Middle frontal gyrus (tissue), 1 donor: Measurements from ENCODE around the gene FCHSD2.
A peak's percentile ranks its signal among the peaks of the same experiment; 100 is the strongest.
"Not testable (repeated sequence)": the region's sequence is repeated elsewhere in the genome, so short reads cannot be mapped to it uniquely, and the experiment has no call there.

Source experiments
- DNase-seq: peaks from one replicate; pipeline ENCODE4 v3.0.0-alpha.2; 2015; ENCODE audit warnings: low spot score; ENCODE audit errors: extremely low spot score

Gene FCHSD2

DNA sequence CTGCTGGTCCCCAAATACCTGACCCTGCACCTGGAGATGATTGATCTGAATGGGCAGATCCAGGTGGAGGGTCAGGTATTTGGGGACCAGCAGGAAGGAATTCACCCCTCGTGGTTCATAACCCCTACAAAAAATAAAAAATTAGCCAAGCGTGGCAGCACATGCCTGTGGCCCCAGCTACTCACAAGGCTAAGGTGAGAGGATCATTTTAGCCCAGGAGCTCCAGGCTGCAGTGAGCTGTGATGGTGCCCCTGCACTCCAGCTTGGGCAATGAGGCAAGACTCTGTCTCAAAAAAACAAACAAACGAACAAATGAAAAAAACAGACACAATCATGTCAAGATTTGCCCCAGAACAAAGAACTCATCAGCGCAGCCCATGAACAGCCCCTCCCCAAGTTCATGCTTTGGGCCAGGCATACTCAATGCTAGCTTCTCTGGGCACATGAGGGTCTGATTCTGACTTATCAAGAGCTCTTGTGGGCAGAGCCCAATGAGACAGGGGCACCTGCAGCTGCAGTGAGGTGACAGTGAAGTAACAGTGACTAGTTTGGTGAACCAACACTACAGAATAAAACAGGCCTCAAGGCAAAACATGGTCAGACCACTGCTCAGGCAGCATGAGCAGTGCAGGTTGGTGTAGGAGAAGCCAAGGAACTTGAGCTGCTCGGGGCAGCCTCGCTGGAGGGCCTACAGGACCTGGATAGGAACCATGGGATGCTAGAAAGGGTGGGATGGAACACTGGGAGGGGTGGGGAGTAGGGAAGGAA, 10.2 kb upstream of the FCHSD2 start:
- no peak for DNase-seq

DNA sequence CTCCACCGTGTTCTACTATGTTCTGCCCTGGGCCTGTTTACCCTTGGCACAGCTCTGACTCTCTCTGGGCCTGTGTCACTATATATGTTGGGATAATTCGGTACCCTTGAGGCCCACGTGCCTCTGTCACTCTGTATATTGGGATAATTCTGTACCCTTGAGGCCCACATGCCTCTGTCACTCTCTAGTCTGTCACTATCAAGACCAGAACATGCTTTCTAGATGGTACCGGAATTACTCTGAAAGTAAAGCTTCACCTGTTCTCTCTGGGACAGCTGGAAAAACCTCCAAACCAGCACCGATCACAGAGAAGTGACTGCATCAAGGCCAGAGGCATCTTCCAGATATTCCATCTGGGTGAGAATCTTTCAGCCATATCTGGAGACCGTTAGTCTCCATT, 9.3 kb upstream of the FCHSD2 start:
- DNase-seq: no peak

DNA sequence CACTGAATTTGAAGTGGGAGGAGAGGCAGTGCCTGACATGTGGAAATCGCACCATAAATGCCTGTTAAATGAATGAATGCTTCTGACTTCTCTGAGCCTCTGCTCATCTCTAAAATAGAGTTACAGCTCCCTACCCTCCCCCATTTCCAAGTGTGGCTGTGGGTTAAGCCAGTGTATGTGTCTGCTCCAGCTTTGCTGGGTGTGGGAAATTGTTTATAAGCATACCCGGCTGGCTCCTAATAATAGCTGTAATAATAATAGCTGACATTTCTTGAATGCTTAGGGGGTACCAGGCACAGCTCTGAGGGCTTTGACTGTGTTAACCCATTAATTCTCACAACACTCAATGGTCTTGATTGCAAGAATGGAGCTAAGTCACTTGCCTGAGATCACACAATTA, 7.0 kb upstream of the FCHSD2 start:
- no peak for DNase-seq

DNA sequence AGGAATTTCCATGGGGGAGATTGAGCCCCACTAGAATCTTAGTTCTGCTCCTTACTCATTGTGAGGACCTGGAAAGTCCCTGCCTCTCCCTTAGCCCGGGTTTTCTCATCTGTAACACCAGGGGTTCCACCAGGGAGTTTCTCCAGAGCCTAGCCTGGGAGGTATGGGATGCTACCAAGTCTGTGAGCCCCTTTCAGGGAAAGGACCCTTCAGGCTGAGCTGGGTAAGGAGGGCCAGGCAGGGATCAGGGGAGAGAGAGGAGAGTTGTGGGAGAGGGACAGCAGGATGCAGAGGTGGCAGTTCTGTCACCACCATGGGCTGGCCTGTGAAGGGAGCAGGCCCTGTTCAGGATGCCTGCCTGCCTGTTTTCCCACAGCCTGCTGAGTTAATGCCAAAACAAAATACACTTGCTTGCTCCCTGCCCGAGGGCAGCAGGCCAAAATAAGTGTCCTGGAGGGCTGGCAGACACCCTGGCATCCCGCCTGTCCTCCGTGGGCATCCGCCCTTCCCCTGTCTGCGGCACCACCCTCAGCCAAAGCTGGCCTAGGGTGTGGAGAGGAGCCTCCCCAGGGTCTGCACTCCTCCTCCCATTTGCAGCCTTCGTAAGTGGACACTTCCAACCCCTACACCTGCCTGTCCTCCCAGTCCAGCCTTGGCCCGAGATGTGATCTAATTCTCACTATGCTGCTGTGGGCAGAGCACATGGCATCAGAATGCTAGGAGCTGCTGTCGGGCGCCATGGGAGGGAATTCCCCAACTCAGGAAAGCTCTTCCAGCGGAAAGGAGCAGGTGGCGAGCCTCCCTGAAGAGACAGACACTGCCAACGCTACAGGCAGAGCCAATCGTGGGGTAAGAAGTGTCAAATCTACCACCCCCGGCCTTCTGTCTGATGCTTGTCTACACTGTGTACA, 5.9 kb upstream of the FCHSD2 start:
- DNase-seq: peak; percentile 49

DNA sequence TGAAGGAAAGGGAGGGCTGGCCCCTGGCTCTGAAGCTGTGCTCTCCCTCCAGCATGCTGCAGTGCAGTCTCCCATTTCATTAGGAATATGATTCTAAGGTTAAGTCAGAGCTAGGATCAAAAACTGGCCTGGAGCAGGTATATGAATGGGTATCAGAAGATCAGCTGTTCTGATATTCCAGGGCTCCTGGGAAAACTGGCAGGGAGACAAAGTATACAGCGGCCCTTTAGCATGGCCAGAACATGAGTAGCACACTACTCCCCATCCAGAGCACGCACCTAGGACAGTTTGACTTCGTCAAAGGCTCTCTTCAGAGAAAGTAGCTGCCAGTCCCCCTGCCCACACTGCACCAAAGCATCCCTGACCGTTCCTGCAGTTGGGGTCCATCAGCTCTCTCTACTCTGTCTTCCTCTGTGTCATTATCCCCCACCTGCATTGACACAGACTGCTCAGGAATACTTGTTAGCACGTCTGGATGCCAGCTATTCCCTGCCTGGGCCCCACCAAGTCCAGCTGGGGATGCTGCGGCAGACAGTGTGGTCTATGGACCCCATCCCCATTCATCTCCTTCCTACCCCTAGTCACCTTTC, 4.0 kb upstream of the FCHSD2 start:
- no peak for DNase-seq

DNA sequence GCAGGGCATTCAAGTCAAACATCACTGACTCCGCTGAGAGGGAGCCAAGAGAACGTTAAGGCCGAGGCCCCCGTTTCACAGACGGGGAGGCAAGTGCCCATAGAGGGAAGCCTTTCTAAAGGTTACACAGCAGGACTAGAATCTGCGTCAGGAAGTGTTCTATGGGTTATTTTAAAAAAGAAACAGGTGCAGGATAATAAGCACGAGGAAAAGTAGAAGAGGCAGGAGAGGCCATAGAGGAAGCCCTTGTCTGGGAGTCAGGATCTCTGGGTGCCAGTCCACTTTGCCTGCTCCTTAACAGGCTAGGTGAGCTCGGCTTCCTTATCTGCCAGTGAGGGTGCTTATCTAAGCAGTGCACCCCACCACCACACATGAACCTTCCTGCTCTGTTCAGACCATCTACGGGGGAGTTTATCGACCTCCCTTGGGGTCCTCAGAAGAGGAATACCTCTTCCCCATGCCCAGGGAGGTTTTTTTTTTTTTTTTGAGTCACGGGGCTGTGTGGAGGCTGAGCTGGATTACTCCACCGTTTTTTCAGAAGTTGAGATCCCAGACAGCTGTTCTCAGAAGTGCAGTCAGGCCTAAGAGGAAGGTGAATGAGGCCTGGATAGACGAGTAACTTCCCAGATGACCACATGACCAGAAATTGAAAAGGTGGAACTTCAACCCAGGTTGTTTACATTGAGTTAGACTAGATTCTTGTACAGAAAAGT, 1.2 kb upstream of the FCHSD2 start:
- no peak for DNase-seq

DNA sequence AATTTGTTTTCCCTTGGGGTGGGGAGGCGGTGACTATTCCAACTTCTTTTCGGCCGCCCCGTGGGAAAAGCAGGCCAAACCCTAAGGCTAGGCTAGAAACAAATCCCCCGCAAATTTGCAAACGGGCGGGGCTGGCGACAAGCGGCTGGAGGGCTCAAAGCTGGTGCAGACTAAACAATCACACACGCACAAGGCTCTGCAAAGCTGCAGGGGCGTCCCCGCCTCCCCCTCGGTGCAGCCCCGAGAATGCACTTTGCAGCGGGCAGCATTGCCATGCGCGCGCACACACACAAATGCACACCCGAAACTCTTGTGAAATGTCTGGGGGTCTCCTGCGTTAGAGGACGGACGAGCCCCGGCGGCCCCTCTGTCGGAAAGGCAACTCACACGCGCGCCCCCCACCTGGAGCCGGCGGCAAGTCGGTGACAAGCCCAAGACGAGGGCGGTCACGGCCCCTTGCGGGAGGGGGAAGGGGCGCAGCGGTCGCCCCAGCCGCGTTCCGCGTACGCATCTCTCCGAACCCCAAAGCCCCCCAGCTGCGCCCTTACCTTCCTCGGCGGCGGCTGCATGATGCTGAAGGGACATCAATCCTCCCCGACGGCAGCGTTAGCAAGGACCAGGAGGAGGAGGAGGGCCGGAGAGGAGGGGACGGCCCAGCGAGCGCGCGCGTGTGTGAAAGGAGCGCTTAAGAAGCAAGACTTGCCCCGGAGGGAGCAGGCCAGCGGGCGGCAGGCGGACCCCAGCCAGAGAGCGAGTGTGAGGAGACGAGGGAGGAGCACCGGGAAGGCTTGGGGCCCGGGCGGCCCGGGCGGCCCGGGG, 600 bp downstream of the FCHSD2 start:
- DNase-seq: no peak

DNA sequence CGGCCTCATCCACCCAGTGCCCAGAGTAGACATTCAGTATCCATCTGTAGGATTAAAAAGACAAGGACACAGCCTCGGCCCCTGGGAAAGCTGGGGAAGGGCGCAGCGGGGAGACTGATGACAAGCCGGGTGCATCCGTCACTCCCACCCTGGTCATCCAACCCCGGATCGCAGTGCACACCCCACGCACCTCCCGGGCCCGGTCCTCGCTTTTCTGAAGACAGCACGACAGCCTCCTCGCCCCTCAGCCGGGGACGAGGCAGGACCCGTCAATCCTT, 1.1 kb downstream of the FCHSD2 start:
- no peak for DNase-seq

DNA sequence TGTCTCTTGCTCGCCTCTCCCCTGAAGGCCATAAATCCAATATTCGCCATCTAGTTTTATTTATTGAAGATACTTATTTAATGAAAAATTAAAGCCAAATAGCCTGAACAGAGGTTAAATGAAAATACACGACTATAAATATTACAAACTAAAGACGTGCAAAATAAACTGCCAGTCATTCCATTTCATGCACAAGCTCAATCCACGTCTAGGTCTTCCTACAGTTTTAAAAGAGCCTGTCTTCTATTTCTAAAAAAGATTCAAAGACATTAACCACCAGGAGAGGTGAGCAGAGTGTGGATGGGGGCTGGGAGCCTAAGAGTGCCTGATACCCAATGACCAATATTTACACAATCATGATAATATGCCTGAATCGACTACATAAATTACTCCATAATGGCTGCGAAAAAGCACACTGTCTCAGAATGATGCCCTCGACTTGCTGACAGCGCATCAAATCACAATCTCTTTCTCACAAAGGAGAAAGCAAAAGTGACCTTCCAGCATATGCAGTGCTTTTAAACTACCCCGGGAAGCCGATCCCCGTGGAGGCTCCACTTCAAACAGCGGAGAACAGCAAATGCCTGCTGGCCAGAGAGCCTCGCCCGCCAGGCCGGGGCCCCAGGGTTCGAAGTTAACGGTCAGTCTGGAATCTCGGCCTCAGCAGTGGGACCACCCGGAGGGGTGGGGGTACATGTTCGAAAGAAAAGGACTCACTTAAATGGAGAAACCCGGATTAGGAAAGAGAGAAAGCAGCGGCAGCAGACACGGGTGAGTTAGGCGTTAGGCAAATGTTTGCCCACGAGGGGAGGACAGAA, 1.7 kb downstream of the FCHSD2 start:
- no peak for DNase-seq

DNA sequence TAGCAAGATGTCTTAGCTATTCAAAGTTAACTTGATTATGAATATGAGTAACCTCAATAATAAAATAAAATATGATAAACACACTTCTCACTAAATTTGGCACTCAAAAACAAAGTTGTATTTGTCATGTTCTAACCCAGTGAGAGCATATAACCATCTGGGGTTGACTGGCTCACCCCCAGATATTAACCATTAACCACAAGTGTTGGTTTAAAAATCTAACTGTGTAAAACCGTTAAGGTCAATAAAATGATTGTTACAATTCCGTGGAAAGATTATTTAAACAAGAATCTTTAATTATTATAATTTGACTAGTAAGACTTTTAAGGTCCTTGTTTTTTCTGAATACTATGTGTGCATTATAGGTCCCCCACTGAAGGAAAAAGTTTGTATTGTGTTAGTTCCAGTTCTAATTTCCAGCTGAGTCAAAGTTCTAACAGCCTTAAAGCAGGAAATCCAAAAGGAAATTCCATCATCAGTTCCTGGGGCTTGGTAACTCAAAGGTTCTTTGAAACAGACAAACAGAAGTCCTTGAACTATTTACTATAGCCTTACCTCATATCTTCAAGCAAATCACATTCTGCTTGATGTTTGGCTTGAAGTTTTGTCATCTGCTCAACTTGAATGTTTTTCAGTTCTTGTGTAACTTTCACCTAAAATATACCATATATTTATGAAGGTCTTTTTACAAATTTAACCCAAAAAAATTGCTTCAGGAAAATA, 2.5 kb downstream of the FCHSD2 start:
- DNase-seq: no peak

DNA sequence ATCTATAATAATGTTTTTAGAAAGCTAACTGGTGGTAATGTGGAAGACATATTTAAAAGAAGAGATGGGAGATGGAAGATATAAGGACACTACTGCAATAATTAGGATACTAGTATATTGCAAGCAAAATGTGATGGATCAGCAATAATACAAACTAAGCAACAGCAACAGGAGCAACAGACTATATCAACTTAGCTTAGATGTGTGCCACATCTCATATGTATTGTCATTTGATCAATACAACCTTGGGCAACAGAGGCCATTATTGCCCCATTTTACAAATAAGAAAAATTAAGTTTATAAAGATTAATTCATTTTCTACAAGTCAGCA, 4.2 kb downstream of the FCHSD2 start:
- DNase-seq: no peak

DNA sequence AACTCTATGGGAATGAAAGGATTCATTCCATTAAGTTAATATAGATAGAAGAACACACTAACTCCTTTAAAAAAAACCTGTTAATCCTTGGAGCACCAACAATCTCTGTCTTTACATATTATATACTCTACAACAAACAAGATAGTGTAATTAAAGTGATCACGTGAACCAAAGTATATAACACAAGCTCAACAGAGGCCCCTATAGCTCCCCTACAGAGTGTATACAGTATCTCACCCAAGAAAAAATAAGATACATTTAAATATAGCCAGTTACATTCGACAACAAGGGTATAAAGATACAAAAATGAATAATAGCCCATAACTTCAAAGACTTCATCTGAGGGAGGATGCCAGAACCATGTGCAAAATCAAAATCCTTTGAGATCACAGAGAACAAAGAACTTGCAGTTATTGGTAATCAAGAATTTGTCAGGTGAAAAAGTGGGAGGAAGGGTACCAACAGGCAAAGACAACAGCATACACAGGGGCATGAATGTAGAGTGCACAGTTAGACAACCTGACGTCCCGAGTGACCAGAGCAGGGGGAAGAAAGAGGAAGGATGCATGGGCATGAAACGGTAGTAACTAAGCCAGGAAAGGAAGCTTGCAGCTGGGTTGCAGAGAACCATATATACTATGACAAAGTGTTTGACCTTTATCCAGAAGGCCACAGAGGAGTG, 4.7 kb downstream of the FCHSD2 start:
- DNase-seq: no peak

DNA sequence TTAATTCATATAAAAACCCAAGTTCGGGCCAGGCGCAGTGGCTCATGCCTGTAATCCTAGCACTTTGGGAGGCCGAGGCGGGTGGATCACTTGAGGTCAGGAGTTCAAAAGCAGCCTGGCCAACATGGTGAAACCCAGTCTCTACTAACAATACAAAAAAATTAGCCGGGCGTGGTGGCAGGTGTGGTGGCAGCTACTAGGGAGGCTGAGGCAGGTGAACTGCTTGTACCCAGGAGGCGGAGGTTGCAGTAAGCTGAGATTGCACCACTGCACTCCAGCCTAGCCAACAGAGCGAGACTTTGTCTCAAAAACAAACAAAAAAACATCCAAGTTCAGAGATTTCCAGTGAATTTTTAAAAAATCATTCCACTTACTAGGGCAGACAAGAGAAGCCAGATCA, 5.4 kb downstream of the FCHSD2 start:
- not testable (repeated sequence) for DNase-seq

DNA sequence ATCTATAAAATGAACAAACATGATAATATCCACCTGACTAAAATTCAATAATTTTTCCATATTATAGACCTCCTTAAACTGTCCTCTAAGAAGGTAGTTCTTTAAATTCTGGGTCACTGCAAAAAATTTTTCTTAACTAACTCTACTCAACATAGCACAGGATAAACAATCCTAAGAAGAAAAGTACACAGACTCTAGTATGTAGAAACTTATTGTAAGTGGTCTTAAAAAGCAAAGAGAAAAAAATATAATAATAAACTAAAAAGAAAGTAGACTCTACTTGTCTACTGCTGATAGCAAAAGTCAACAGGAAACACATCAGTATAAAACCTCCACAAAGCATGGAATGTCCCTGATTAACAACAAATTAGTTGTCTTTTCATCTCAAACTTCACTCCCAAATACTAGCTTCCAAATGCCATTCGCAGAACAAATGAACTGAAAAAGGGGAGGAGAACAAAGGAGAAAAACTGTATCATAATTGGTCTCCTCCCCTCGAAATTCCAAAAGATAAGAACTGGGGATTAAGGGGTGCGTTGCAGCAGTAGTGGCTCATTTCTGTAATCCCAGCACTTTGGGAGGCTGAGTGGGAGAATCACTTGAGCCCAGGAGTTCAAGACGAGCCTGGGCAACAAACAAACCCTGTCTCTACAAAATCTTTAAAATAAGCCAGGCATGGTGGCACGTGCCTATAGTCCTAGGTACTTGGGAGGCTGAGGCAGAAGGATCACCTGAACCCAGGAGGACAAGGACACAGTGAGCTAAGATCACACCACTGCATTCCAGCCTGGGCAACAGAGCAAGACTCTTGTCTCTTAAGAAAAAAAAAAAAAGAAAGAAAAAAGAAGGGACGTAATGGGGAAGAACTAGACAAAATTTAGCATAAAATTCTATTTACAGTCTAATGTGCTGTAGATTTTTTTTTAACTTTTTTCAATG, 6.5 kb downstream of the FCHSD2 start:
- DNase-seq: no peak

DNA sequence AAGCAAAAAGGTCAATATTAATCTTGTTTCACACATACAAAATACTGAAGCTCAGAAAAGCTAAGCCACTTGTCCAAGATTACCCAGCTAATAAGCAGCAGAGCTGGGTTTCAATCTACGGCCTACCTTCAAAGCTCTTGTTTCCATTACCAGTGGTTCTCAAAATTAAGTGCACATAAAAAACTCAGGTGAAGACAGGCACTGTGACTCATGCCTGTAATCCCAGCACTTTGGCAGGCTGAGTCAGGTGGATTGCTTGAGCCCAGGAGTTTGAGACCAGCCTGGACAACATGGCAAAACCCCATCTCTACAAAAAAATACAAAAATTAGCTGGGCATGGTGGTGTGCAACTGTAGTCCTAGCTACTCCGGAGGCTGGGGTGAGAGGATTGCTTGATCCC, 9.8 kb downstream of the FCHSD2 start:
- DNase-seq: not testable (repeated sequence)

DNA sequence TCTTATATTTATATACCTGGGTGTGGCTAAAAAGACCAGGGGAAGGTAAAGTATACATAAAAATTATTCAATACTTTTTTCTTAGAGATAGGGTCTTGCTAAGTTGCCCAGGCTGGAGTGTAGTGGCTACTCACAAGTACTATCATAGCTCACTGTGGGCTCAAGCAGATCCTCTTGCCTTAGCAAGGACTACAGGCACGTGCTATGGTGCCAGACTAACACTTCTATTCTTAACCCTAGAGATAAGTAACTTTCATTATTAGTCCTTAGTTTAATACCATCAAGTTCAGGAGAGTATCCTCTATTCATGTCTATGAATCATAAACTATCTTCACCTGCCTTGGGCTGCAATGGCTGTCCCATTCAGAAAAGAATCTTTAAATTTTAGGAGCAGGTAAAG, 11.9 kb downstream of the FCHSD2 start:
- DNase-seq: no peak

DNA sequence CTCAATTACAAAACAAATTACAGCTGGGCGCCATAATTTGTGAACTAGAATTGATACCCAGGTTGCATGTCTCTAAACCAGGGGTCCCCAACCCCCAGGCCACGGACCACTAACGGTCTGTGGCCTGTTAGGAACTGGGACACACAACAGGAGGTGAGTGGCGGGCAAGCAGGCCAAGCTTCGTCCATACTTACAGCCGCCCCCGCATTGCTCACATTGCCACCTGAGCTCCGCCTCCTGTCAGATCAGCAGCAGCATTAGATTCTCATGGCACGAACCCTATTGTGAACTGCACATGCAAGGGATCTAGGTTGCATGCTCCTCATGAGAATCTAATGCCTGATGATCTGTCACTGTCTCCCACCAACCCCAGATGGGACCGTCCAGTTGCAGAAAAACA, 12.9 kb downstream of the FCHSD2 start:
- no peak for DNase-seq
